K562 (cell line): ENCODE data around the gene ACADVL. TPM values are rescaled to one million over a fixed set of nuclear protein-coding genes. Genes with fewer than 3 reads are reported as not detected.
A peak's percentile ranks its signal among the peaks of the same experiment; 100 is the strongest.

Experiments
- AFF1 ChIP-seq, 2 experiments: fragments of 450-650 bp; IDR thresholded peaks; 2 replicates each; pipeline ENCODE4 v1.6.1; 2018; ENCODE audit warnings: mild to moderate bottlenecking in 2 of 2, low read depth in 1 of 2; ENCODE audit not compliant: partially characterized antibody in 2 of 2
- DEAF1 ChIP-seq: fragments of 450-650 bp; formaldehyde crosslinking; IDR thresholded peaks from 2 replicates; pipeline ENCODE4 v1.4.0; 2020; ENCODE audit warnings: mild to moderate bottlenecking, moderate library complexity
- EP300 ChIP-seq: IDR thresholded peaks from 2 replicates; pipeline ENCODE4 v1.6.1; 2012; ENCODE audit warnings: low read length, improper control_type of control experiment
- ESRRA ChIP-seq: fragments of 450-650 bp; IDR thresholded peaks from 2 replicates; pipeline ENCODE4 v1.6.1; 2014; ENCODE audit warnings: low read depth, mild to moderate bottlenecking, moderate library complexity, borderline replicate concordance
- FOXK2 ChIP-seq, 2 experiments: fragments of 450-650 bp; IDR thresholded peaks in 1 of 2; conservative IDR thresholded peaks in 1 of 2; 2 replicates each; pipeline ENCODE4 v1.6.1; 2016; ENCODE audit warnings: low read depth in 2 of 2, mild to moderate bottlenecking in 1 of 2
- HLTF ChIP-seq: fragments of 450-650 bp; IDR thresholded peaks from 2 replicates; pipeline ENCODE4 v1.6.1; 2016
- KDM4B ChIP-seq, 2 experiments: fragments of 450-650 bp in 1 of 2; sonication (generic) in 1 of 2; IDR thresholded peaks; 2 replicates each; pipeline ENCODE4 v1.6.1; 2016 to 2017; ENCODE audit warnings: borderline replicate concordance in 2 of 2, antibody characterized with exemption in 1 of 2, low read depth in 1 of 2, mild to moderate bottlenecking in 1 of 2
- KLF16 ChIP-seq: IDR thresholded peaks from 2 replicates; pipeline ENCODE4 v1.6.1; 2016; ENCODE audit warnings: antibody characterized with exemption
- MEIS2 ChIP-seq: fragments of 450-650 bp; IDR thresholded peaks from 2 replicates; pipeline ENCODE4 v1.6.1; 2014; ENCODE audit warnings: mild to moderate bottlenecking; ENCODE audit not compliant: partially characterized antibody
- MTA3 ChIP-seq: fragments of 450-650 bp; formaldehyde crosslinking; IDR thresholded peaks from 2 replicates; pipeline ENCODE4 v1.6.1; 2017; ENCODE audit warnings: mild to moderate bottlenecking, borderline replicate concordance
- NCOR1 ChIP-seq: fragments of 450-650 bp; IDR thresholded peaks from 2 replicates; pipeline ENCODE4 v1.6.1; 2016; ENCODE audit warnings: mild to moderate bottlenecking, moderate library complexity
- NR1H2 ChIP-seq: sonication (generic); formaldehyde crosslinking; IDR thresholded peaks from 2 replicates; pipeline ENCODE4 v1.4.0; 2020; ENCODE audit warnings: mild to moderate bottlenecking, missing genetic modification reagents
- NR4A1 ChIP-seq, 2 experiments: fragments of 250-450 bp in 1 of 2; fragments of 450-650 bp in 1 of 2; sonication (Bioruptor Pico) in 1 of 2; IDR thresholded peaks; 2 replicates each; pipeline versions ENCODE4 v1.4.0 to v1.6.1; 2016 to 2020; ENCODE audit warnings: mild to moderate bottlenecking in 2 of 2, missing compliant biosample characterization in 1 of 2, missing genetic modification characterization in 1 of 2, moderate library complexity in 1 of 2
- POLR2AphosphoS5 ChIP-seq: IDR thresholded peaks from 2 replicates; pipeline ENCODE4 v1.6.1; 2011; ENCODE audit warnings: mild to moderate bottlenecking, low read depth, low read length, moderate library complexity; ENCODE audit not compliant: control insufficient read depth, insufficient read depth
- RHOXF2B ChIP-seq: fragments of 250-450 bp; sonication (Bioruptor Pico); conservative IDR thresholded peaks from 2 replicates; pipeline ENCODE4 v1.5.1; 2021
- STAG1 ChIP-seq: sonication (generic); formaldehyde crosslinking; IDR thresholded peaks from 2 replicates; pipeline ENCODE4 v1.5.0; 2020; ENCODE audit warnings: missing genetic modification reagents, borderline replicate concordance
- TRIM28 ChIP-seq: fragments of 450-650 bp; IDR thresholded peaks from 2 replicates; pipeline ENCODE4 v1.6.1; 2017
- ZFP1 ChIP-seq: fragments of 450-650 bp; formaldehyde crosslinking; IDR thresholded peaks from 2 replicates; pipeline ENCODE4 v1.4.0; 2020; ENCODE audit warnings: mild to moderate bottlenecking, mixed read lengths
- ZNF121 ChIP-seq: sonication (generic); formaldehyde crosslinking; conservative IDR thresholded peaks from 2 replicates; pipeline ENCODE4 v1.8.0; 2022; ENCODE audit warnings: missing genetic modification reagents
- ZNF324 ChIP-seq: fragments of 250-450 bp; sonication (Bioruptor Pico); IDR thresholded peaks from 2 replicates; pipeline ENCODE4 v1.4.0; 2020; ENCODE audit warnings: mild to moderate bottlenecking
- polyA plus RNA-seq, 8 experiments: library from polyadenylated mRNA; depleted of rRNA in 4 of 8; stranded (reverse) in 5 of 8; unstranded in 3 of 8; fragments of >200 nt; fragmentation: Nextera tagmentation in 2 of 8; fragmentation: Illumina TruSeq in 1 of 8; extraction: Ambion mirVana in 2 of 8; extraction: Trizol in 1 of 8; gene quantifications; 2 replicates each; pipeline versions ENCODE4 v1.2.1 to v1.2.3, GENCODE V29; 2011 to 2014; ENCODE audit warnings: inconsistent platforms in 1 of 8, missing spikeins in 1 of 8
- total RNA-seq, 7 experiments: library from RNA; depleted of rRNA in 6 of 7; stranded (reverse); fragments of >200 nt in 6 of 7; fragmentation: Illumina TruSeq in 2 of 7; extraction: Trizol in 2 of 7; gene quantifications; 2 replicates each; pipeline versions ENCODE4 v1.2.1 to v1.2.3, GENCODE V29; 2011 to 2021; ENCODE audit warnings: low replicate concordance in 1 of 7
- TF ChIP-seq, protein P1 (sequence below): fragments of 450-650 bp; formaldehyde crosslinking; IDR thresholded peaks from 2 replicates; pipeline ENCODE4 v1.4.0; 2022; ENCODE audit warnings: missing genetic modification characterization

ACADVL gene
- total and polyA plus RNA-seq, 9 of the 15 experiments (the other 6 are each of a cell fraction or from before 2014, with no cell fraction given), result 25.5 to 449 (median 214) TPM

DNA sequence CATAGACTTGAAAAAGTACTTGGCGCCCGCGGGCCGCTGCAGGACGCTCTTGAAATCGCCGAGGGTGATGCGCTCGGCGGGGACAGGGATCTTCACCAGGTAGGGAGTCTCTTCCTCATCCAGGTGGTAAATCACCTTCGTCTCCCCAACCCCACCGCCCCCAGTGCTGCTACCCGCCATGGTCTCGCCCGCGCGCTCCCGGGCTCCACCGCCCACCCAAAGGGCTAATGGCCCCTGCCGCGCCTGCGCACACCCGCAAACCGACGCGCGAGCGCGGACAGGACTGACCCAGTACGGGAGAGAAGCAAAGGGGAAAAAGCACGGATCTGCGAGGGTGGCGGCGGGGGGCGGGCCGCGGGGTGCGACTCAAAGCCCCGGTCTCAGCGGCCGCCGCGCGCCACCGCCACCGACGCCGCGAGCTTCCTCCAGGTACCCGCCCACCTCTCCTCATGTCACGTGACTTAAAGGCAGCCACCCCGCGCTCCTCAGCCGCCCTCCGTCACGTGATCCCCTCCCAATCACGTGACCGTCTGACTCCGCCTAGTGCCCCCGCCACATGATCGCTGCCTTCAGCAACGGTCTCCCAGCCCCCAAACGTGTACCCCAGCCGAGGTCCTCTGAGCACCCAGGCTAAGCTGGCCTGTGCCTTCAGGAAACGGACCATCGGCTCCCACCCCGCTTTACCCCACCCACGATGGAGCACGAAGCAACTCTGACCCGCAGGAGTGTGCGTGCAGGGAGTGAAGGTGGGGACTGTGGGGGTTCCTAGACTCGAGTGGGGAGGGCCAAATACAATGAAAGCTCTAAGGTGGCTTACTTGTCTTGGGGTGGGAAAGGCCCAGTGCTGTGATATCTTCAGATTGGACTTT is 14.6 kb downstream of the ACADVL start, which contains the start of gene DVL2 (continued):
- TF ChIP-seq AFF1 (IDR thresholded peaks at IDR 0.05; ENCODE audit: low read depth in 1 of 2, partially characterized antibody in 2 of 2) (peak in 1 of 2 experiments; percentile 84), RHOXF2B (peak; percentile 94; the same call in 1 of the 2 replicates), EP300 (peak; percentile 47; the same call in 1 of the 2 replicates), NCOR1 (peak; percentile 64), HLTF (0 out of 2 replicates have a peak, but pooled peaks have one; percentile 27), NR4A1 (CRISPR knock-in tag; IDR thresholded peaks at IDR 0.05) (no peak), NR4A1 (tag; IDR thresholded peaks at IDR 0.05) (0 out of 2 replicates have a peak, but pooled peaks have one; percentile 21), POLR2AphosphoS5 (peak; percentile 76), KLF16 (0 out of 2 replicates have a peak, but pooled peaks have one; percentile 33), STAG1 (no peak), NR1H2 (CRISPR knock-in tag) (0 out of 2 replicates have a peak, but pooled peaks have one; percentile 17), ZNF324 (peak; percentile 57), ESRRA (no peak; the same call in 1 of the 2 replicates), FOXK2 (conservative IDR thresholded peaks at IDR 0.05 in 1 of 2, IDR thresholded peaks at IDR 0.05 in 1 of 2; ENCODE audit: low read depth in 2 of 2) (peak in 1 of 2 experiments; percentile 91; a peak in 2 of 4 replicates), ZFP1 (CRISPR knock-in tag) (peak; percentile 67; the same call in 1 of the 2 replicates), DEAF1 (CRISPR knock-in tag) (peak; percentile 43; the same call in 1 of the 2 replicates), MTA3 (peak; percentile 85; the same call in 1 of the 2 replicates), TRIM28 (no peak), ZNF121 (CRISPR knock-in tag) (no peak), MEIS2 (no peak), KDM4B (IDR thresholded peaks at IDR 0.05; ENCODE audit: borderline replicate concordance in 2 of 2, low read depth in 1 of 2) (peak in 1 of 2 experiments; percentile 85; a peak in 1 of 4 replicates)
- TF ChIP-seq, protein P1, sequence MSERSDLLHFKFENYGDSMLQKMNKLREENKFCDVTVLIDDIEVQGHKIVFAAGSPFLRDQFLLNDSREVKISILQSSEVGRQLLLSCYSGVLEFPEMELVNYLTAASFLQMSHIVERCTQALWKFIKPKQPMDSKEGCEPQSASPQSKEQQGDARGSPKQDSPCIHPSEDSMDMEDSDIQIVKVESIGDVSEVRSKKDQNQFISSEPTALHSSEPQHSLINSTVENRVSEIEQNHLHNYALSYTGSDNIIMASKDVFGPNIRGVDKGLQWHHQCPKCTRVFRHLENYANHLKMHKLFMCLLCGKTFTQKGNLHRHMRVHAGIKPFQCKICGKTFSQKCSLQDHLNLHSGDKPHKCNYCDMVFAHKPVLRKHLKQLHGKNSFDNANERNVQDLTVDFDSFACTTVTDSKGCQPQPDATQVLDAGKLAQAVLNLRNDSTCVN (CRISPR knock-in tag), result peak; percentile 90
